ENCODE results near the gene DNAJC17. TPM values are rescaled to one million over a fixed set of nuclear protein-coding genes. Genes with fewer than 3 reads are reported as not detected.
A peak's percentile ranks its signal among the peaks of the same experiment; 100 is the strongest.

The DNAJC17 gene
- total RNA-seq, 1 experiment from 2014 or later = 14.8 TPM

- H3K4me1 ChIP-seq (ENCODE audit: low read length) = peaks cover 35% of the 10 kb centered on the region
- H3K9ac ChIP-seq (ENCODE audit: low read length) = peak within 1 kb of the TSS; percentile 87
- H3K36me3 ChIP-seq (ENCODE audit: insufficient read depth, low read length) = no peaks in the 10 kb centered on the region
- H3K9me2 ChIP-seq (replicated peaks; ENCODE audit: insufficient read depth, low read length) = no peaks in the 10 kb centered on the region
- H2AFZ ChIP-seq (ENCODE audit: low read length) = peak within 1 kb of the TSS; percentile 83; the same call in 1 of the 2 replicates
- H3K27ac ChIP-seq (ENCODE audit: low read length) = peak within 1 kb of the TSS; percentile 80
- peak; percentile 98 for DNase-seq
- H3K4me3 ChIP-seq (ENCODE audit: low read length) = peak within 1 kb of the TSS; percentile 96
- H3K4me2 ChIP-seq (ENCODE audit: low read depth, low read length, poor library complexity, severe bottlenecking) = peak within 1 kb of the TSS; percentile 73
- peaks cover 41% of the 10 kb centered on the region for H3K79me2 ChIP-seq (ENCODE audit: low read length)
- H3K9me3 ChIP-seq (ENCODE audit: low read length) = no peaks in the 10 kb centered on the region
- no peaks in the 10 kb centered on the region for H4K20me1 ChIP-seq (ENCODE audit: insufficient read depth, low read depth, low read length)
- H3K27me3 ChIP-seq (ENCODE audit: low read length) = no peaks in the 10 kb centered on the region
These were observed 52.1 kb downstream of the DNAJC17 start, which contains the start of gene RMDN3 for GRCh38 chr15:40754883-40755811. Gene RMDN3 (minus strand): TSS chr15:40755254. CDS start chr15:40754783, 471 bp downstream.

DNA sequence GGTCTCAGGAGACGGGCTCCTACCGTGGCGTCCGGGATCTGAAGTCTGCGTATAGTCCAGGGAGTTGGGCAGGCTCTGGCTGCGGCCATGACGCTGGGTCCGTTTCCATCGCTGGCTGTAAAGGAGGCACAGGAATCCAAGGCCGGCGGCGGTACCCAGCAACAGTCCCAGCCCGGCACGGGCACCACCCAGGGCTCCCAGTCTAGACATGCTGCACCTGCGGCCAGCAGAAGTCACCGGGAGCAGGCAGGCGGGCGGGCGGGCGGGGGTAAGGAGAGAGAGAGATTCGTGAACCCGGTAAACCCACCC, 52.7 kb downstream of the DNAJC17 start:
- DNase-seq = no peak
- Histone ChIP-seq H3K27me3 (ENCODE audit: low read length) (no peaks in the 10 kb centered on the region), H3K9me2 (replicated peaks; ENCODE audit: insufficient read depth, low read length) (no peaks in the 10 kb centered on the region), H3K36me3 (ENCODE audit: insufficient read depth, low read length) (no peaks in the 10 kb centered on the region), H3K4me3 (ENCODE audit: low read length) (peak overlapping the region; percentile 96), H3K79me2 (ENCODE audit: low read length) (peaks cover 41% of the 10 kb centered on the region), H4K20me1 (ENCODE audit: insufficient read depth, low read depth, low read length) (no peaks in the 10 kb centered on the region), H3K4me2 (ENCODE audit: low read depth, low read length, poor library complexity, severe bottlenecking) (peak overlapping the region; percentile 73), H3K9ac (ENCODE audit: low read length) (peak overlapping the region; percentile 87), H3K4me1 (ENCODE audit: low read length) (peaks cover 35% of the 10 kb centered on the region), H3K9me3 (ENCODE audit: low read length) (no peaks in the 10 kb centered on the region), H2AFZ (ENCODE audit: low read length) (no peak overlapping the region; the same call in 1 of the 2 replicates), H3K27ac (ENCODE audit: low read length) (no peak overlapping the region)

DNA sequence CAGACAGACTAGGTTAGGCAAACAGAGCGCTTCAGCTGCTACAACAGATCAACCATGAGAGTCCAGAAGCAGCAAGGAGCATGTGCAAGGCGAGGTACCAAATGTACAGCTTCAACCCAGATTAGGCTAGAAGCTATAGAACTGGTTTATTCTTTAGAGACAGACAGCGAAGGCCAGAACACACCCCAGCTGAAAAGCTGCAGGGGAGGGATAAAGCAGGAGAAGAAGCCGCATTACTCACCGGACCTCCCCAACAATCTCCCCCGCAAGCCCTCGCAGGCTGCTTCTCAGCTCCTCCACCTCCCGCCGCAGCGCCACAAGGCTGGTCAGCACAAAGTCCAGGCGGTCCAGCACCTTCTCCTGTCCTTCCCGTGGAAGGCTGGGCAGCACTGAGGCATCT, 55.5 kb downstream of the DNAJC17 start:
- Histone ChIP-seq H2AFZ (ENCODE audit: low read length) (no peak overlapping the region), H3K4me1 (ENCODE audit: low read length) (peaks cover 41% of the 10 kb centered on the region)
- no peak for DNase-seq

GRCh38 chr15:40750885-40751284, 56.4 kb downstream of the DNAJC17 start:
- H2AFZ ChIP-seq (ENCODE audit: low read length) = no peak overlapping the region
- H3K9me3 ChIP-seq (ENCODE audit: low read length) = no peaks in the 10 kb centered on the region
- no peaks in the 10 kb centered on the region for H4K20me1 ChIP-seq (ENCODE audit: insufficient read depth, low read depth, low read length)
- no peaks in the 10 kb centered on the region for H3K27me3 ChIP-seq (ENCODE audit: low read length)
- H3K79me2 ChIP-seq (ENCODE audit: low read length) = peaks cover 41% of the 10 kb centered on the region
- no peaks in the 10 kb centered on the region for H3K9me2 ChIP-seq (replicated peaks; ENCODE audit: insufficient read depth, low read length)
- no peak overlapping the region for H3K27ac ChIP-seq (ENCODE audit: low read length)
- H3K4me1 ChIP-seq (ENCODE audit: low read length) = peaks cover 42% of the 10 kb centered on the region
- peaks cover 5% of the 10 kb centered on the region; the same call in 1 of the 2 replicates for H3K36me3 ChIP-seq (ENCODE audit: insufficient read depth, low read length)
- H3K9ac ChIP-seq (ENCODE audit: low read length) = no peak overlapping the region
- no peak overlapping the region for H3K4me2 ChIP-seq (ENCODE audit: low read depth, low read length, poor library complexity, severe bottlenecking)
- DNase-seq = no peak
- H3K4me3 ChIP-seq (ENCODE audit: low read length) = no peak overlapping the region

More for the DNA sequence above, 55.5 kb downstream of the DNAJC17 start:
- Histone ChIP-seq H3K27ac (ENCODE audit: low read length) (no peak overlapping the region), H4K20me1 (ENCODE audit: insufficient read depth, low read depth, low read length) (no peaks in the 10 kb centered on the region), H3K4me3 (ENCODE audit: low read length) (no peak overlapping the region), H3K4me2 (ENCODE audit: low read depth, low read length, poor library complexity, severe bottlenecking) (no peak overlapping the region), H3K9me2 (replicated peaks; ENCODE audit: insufficient read depth, low read length) (no peaks in the 10 kb centered on the region), H3K9ac (ENCODE audit: low read length) (no peak overlapping the region), H3K9me3 (ENCODE audit: low read length) (no peaks in the 10 kb centered on the region), H3K79me2 (ENCODE audit: low read length) (peaks cover 41% of the 10 kb centered on the region), H3K36me3 (ENCODE audit: insufficient read depth, low read length) (peaks cover 5% of the 10 kb centered on the region; the same call in 1 of the 2 replicates), H3K27me3 (ENCODE audit: low read length) (no peaks in the 10 kb centered on the region)

- H3K9me3 ChIP-seq (ENCODE audit: low read length) = no peaks in the 10 kb centered on the region
- no peak overlapping the region for H3K27ac ChIP-seq (ENCODE audit: low read length)
- H3K9me2 ChIP-seq (replicated peaks; ENCODE audit: insufficient read depth, low read length) = no peaks in the 10 kb centered on the region
- no peak for DNase-seq
- H3K27me3 ChIP-seq (ENCODE audit: low read length) = no peaks in the 10 kb centered on the region
- H3K4me3 ChIP-seq (ENCODE audit: low read length) = no peak overlapping the region
- H3K4me2 ChIP-seq (ENCODE audit: low read depth, low read length, poor library complexity, severe bottlenecking) = no peak overlapping the region
- no peaks in the 10 kb centered on the region for H4K20me1 ChIP-seq (ENCODE audit: insufficient read depth, low read depth, low read length)
- H3K79me2 ChIP-seq (ENCODE audit: low read length) = peaks cover 33% of the 10 kb centered on the region
- H3K4me1 ChIP-seq (ENCODE audit: low read length) = peaks cover 38% of the 10 kb centered on the region
- H3K36me3 ChIP-seq (ENCODE audit: insufficient read depth, low read length) = peaks cover 5% of the 10 kb centered on the region; the same call in 1 of the 2 replicates
- H3K9ac ChIP-seq (ENCODE audit: low read length) = no peak overlapping the region
- no peak overlapping the region for H2AFZ ChIP-seq (ENCODE audit: low read length)
These were observed 58.1 kb downstream of the DNAJC17 start for GRCh38 chr15:40749151-40749630.

- Histone ChIP-seq H2AFZ (ENCODE audit: low read length) (no peak overlapping the region), H3K9me3 (ENCODE audit: low read length) (no peaks in the 10 kb centered on the region), H3K4me3 (ENCODE audit: low read length) (no peak overlapping the region), H3K27me3 (ENCODE audit: low read length) (no peaks in the 10 kb centered on the region), H3K36me3 (ENCODE audit: insufficient read depth, low read length) (peaks cover 5% of the 10 kb centered on the region; the same call in 1 of the 2 replicates), H3K4me2 (ENCODE audit: low read depth, low read length, poor library complexity, severe bottlenecking) (no peak overlapping the region), H3K9ac (ENCODE audit: low read length) (0 out of 2 replicates have a peak overlapping the region, but pooled peaks have one; percentile 21), H3K79me2 (ENCODE audit: low read length) (peaks cover 21% of the 10 kb centered on the region), H3K27ac (ENCODE audit: low read length) (peak overlapping the region; percentile 56), H3K4me1 (ENCODE audit: low read length) (peaks cover 26% of the 10 kb centered on the region), H4K20me1 (ENCODE audit: insufficient read depth, low read depth, low read length) (no peaks in the 10 kb centered on the region), H3K9me2 (replicated peaks; ENCODE audit: insufficient read depth, low read length) (no peaks in the 10 kb centered on the region)
- no peak for DNase-seq
These were observed 59.3 kb downstream of the DNAJC17 start for GRCh38 chr15:40747685-40748631.

- Histone ChIP-seq H3K4me1 (ENCODE audit: low read length) (peaks cover 17% of the 10 kb centered on the region), H3K27ac (ENCODE audit: low read length) (peak overlapping the region; percentile 56), H3K9me3 (ENCODE audit: low read length) (no peaks in the 10 kb centered on the region), H3K4me2 (ENCODE audit: low read depth, low read length, poor library complexity, severe bottlenecking) (no peak overlapping the region), H2AFZ (ENCODE audit: low read length) (no peak overlapping the region), H3K9ac (ENCODE audit: low read length) (peak overlapping the region; percentile 21; the same call in 1 of the 2 replicates), H3K79me2 (ENCODE audit: low read length) (peaks cover 11% of the 10 kb centered on the region), H3K27me3 (ENCODE audit: low read length) (no peaks in the 10 kb centered on the region), H3K36me3 (ENCODE audit: insufficient read depth, low read length) (peaks cover 5% of the 10 kb centered on the region; the same call in 1 of the 2 replicates), H3K4me3 (ENCODE audit: low read length) (no peak overlapping the region), H4K20me1 (ENCODE audit: insufficient read depth, low read depth, low read length) (no peaks in the 10 kb centered on the region), H3K9me2 (replicated peaks; ENCODE audit: insufficient read depth, low read length) (no peaks in the 10 kb centered on the region)
- DNase-seq = no peak
These were observed 60.3 kb downstream of the DNAJC17 start for GRCh38 chr15:40746916-40747418.

Data from Karpas-422 (cell line).